Neutrophil (primary cell): ENCODE results near the gene MACROD1.

ENCODE experiments used
- H3K27ac ChIP-seq: fragments of 200-600 bp; sonication (generic); 2 replicates; pipeline ENCODE4 v1.5.1; 2016; ENCODE audit warnings: mild to moderate bottlenecking, moderate library complexity
- H3K27me3 ChIP-seq: fragments of 200-600 bp; sonication (generic); 2 replicates; pipeline ENCODE4 v1.6.0; 2016; ENCODE audit warnings: mild to moderate bottlenecking
- H3K36me3 ChIP-seq: fragments of 200-600 bp; sonication (generic); 2 replicates; pipeline ENCODE4 v1.5.1; 2017
- H3K4me1 ChIP-seq, 2 experiments: fragments of 200-600 bp in 1 of 2; sonication (generic) in 1 of 2; 1 replicate in 1 of 2; 2 replicates in 1 of 2; pipeline versions ENCODE4 v1.5.1 to v1.6.1; 2013 to 2016; ENCODE audit warnings: low read depth in 1 of 2, low read length in 1 of 2, mild to moderate bottlenecking in 1 of 2, moderate library complexity in 1 of 2; ENCODE audit not compliant: control insufficient read depth in 1 of 2, insufficient read depth in 1 of 2
- H3K4me3 ChIP-seq, 2 experiments: fragments of 200-600 bp in 1 of 2; sonication (generic) in 1 of 2; 1 replicate in 1 of 2; 2 replicates in 1 of 2; pipeline ENCODE4 v1.5.1; 2013 to 2016; ENCODE audit warnings: low read depth in 1 of 2, low read length in 1 of 2, mild to moderate bottlenecking in 1 of 2, moderate library complexity in 1 of 2
- H3K9me3 ChIP-seq: fragments of 200-600 bp; sonication (generic); 2 replicates; pipeline ENCODE4 v1.5.1; 2016
- CTCF ChIP-seq: fragments of 200-600 bp; sonication (generic); IDR thresholded peaks from 2 replicates; pipeline ENCODE4 v1.5.1; 2016; ENCODE audit warnings: antibody characterized with exemption

Gene MACROD1

GRCh38 chr11:64185175-64185692 lies 19.3 kb upstream of the MACROD1 start:
- Histone ChIP-seq H3K36me3 (no peaks in the 10 kb centered on the region), H3K27ac (no peak overlapping the region), H3K9me3 (no peaks in the 10 kb centered on the region), H3K27me3 (no peaks in the 10 kb centered on the region), H3K4me1 (peaks cover 9 to 12% of the 10 kb centered on the region in 2 experiments), H3K4me3 (peak overlapping the region in 1 of 2 experiments; percentile 100)
- no peak for TF ChIP-seq CTCF

GRCh38 chr11:64183890-64184289 lies 18.0 kb upstream of the MACROD1 start:
- no peak overlapping the region for H3K4me3 ChIP-seq
- H3K27me3 ChIP-seq, result no peaks in the 10 kb centered on the region
- no peak overlapping the region for H3K27ac ChIP-seq
- no peak for TF ChIP-seq CTCF
- no peaks in the 10 kb centered on the region for H3K9me3 ChIP-seq
- H3K4me1 ChIP-seq, result peaks cover 9 to 12% of the 10 kb centered on the region in 2 experiments
- no peaks in the 10 kb centered on the region for H3K36me3 ChIP-seq

- no peaks in the 10 kb centered on the region for H3K36me3 ChIP-seq
- H3K27ac ChIP-seq, result no peak overlapping the region
- H3K9me3 ChIP-seq, result no peaks in the 10 kb centered on the region
- peaks cover 9 to 12% of the 10 kb centered on the region in 2 experiments for H3K4me1 ChIP-seq
- no peak for TF ChIP-seq CTCF
- no peak overlapping the region for H3K4me3 ChIP-seq
- no peaks in the 10 kb centered on the region for H3K27me3 ChIP-seq
Observed at GRCh38 chr11:64181506-64182411, 15.8 kb upstream of the MACROD1 start.

GRCh38 chr11:64180891-64181290 lies 15.0 kb upstream of the MACROD1 start:
- no peak for TF ChIP-seq CTCF
- no peak overlapping the region for H3K27ac ChIP-seq
- H3K27me3 ChIP-seq, result no peaks in the 10 kb centered on the region
- no peaks in the 10 kb centered on the region for H3K36me3 ChIP-seq
- no peaks in the 10 kb centered on the region for H3K9me3 ChIP-seq
- H3K4me3 ChIP-seq, result no peak overlapping the region
- H3K4me1 ChIP-seq, result peaks cover 9 to 12% of the 10 kb centered on the region in 2 experiments

- H3K27ac ChIP-seq, result no peak overlapping the region
- H3K4me3 ChIP-seq, result no peak overlapping the region
- TF ChIP-seq CTCF, result no peak
- no peaks in the 10 kb centered on the region for H3K9me3 ChIP-seq
- no peaks in the 10 kb centered on the region for H3K4me1 ChIP-seq
- H3K27me3 ChIP-seq, result no peaks in the 10 kb centered on the region
- H3K36me3 ChIP-seq, result no peaks in the 10 kb centered on the region
Observed at GRCh38 chr11:64178951-64179639, 13.2 kb upstream of the MACROD1 start.
